DND-41 (cell line): ENCODE results near the gene HABP4.

Experiments used
- ATAC-seq: fragments of 200-7000 bp; cut with Tn5 transposase; 3 replicates; pipeline ENCODE4 v1.9.1; 2021; ENCODE audit warnings: low read depth; ENCODE audit not compliant: insufficient read depth
- DNase-seq: peaks from one replicate; pipeline ENCODE4 v3.0.0-alpha.2; 2020
- H2AFZ ChIP-seq: 2 replicates; pipeline ENCODE4 v1.6.0; 2012; ENCODE audit warnings: low read depth, low read length
- H3K27ac ChIP-seq: 2 replicates; pipeline ENCODE4 v1.5.1; 2012; ENCODE audit warnings: low read length, inconsistent platforms
- H3K27me3 ChIP-seq: fragments of 200-600 bp; sonication (generic); 2 replicates; pipeline ENCODE4 v1.6.0; 2012; ENCODE audit warnings: low read length, mild to moderate bottlenecking, inconsistent platforms; ENCODE audit not compliant: insufficient read depth, poor library complexity
- H3K36me3 ChIP-seq: 2 replicates; pipeline ENCODE4 v1.5.1; 2012; ENCODE audit warnings: low read length, inconsistent platforms; ENCODE audit not compliant: insufficient read depth
- H3K4me1 ChIP-seq: 2 replicates; pipeline ENCODE4 v1.5.1; 2012; ENCODE audit warnings: mild to moderate bottlenecking, low read length; ENCODE audit not compliant: insufficient read depth
- H3K4me2 ChIP-seq: 2 replicates; pipeline ENCODE4 v1.6.0; 2012; ENCODE audit warnings: mild to moderate bottlenecking, moderate library complexity, low read length, inconsistent platforms; ENCODE audit not compliant: insufficient read depth
- H3K4me3 ChIP-seq, 2 experiments: fragments of 200-600 bp in 1 of 2; shearing (Covaris generic) in 1 of 2; 2 replicates each; pipeline ENCODE4 v1.5.1; 2012 to 2016; ENCODE audit warnings: inconsistent platforms in 2 of 2, low read length in 2 of 2, mild to moderate bottlenecking in 2 of 2, low read depth in 1 of 2, moderate library complexity in 1 of 2
- H3K79me2 ChIP-seq: 2 replicates; pipeline ENCODE4 v1.6.0; 2012; ENCODE audit warnings: low read length, inconsistent platforms; ENCODE audit not compliant: insufficient read depth
- H3K9ac ChIP-seq: 2 replicates; pipeline ENCODE4 v1.6.0; 2012; ENCODE audit warnings: low read depth, mild to moderate bottlenecking, inconsistent platforms, low read length, moderate library complexity
- H3K9me3 ChIP-seq: 2 replicates; pipeline ENCODE4 v1.5.1; 2012; ENCODE audit warnings: low read length, moderate library complexity, mild to moderate bottlenecking, inconsistent platforms; ENCODE audit not compliant: insufficient read depth, severe bottlenecking
- H4K20me1 ChIP-seq: 2 replicates; pipeline ENCODE4 v1.6.0; 2012; ENCODE audit warnings: low read length; ENCODE audit not compliant: insufficient read depth
- EZH2 ChIP-seq: IDR thresholded peaks from 3 replicates; pipeline ENCODE4 v1.6.1; 2012; ENCODE audit warnings: borderline replicate concordance, low read depth, mild to moderate bottlenecking, moderate library complexity, low read length, inconsistent platforms; ENCODE audit not compliant: severe bottlenecking
- TF ChIP-seq, protein P1 (sequence below): IDR thresholded peaks from 2 replicates; pipeline ENCODE4 v1.5.1; 2012; ENCODE audit warnings: borderline replicate concordance, low read length, moderate library complexity, mild to moderate bottlenecking; ENCODE audit not compliant: poor library complexity, severe bottlenecking; ENCODE audit errors: extremely low read depth

HABP4 gene

DNA sequence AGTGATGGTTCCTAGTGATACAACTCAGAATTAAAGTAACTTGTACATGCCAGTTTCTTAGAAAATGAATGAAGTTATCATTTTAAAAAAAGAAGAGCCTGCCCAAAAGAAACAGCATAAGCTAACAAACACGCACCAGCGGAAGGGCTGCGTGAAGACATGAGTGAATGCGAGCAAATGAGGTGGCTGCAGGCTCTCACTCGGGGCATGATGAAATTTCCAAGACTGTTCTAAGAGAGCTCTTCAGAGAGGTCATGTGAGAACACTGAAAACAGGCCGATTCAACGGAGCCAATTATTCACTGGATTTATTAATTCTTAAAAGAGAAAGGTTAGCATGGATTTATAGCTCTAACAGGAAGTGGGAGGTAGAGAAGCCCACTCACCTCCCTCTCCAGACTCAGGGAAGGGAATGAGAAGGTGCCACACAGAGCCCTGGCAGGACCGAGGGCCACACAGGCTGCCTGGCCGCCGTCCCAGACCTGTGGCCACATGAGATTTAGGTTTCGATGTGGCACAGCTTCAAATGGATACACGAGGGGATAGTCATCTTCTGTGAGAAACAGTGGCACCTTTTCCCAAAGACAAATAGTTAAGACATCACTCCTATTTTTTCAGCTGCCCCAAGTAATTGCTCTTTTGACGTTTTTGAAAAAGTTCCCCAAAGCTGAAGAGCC, 55.5 kb downstream of the HABP4 start:
- no peak for DNase-seq
- no peak overlapping the region for H2AFZ ChIP-seq
- H3K36me3 ChIP-seq: no peaks in the 10 kb centered on the region
- no peak overlapping the region for H3K4me3 ChIP-seq
- no peaks in the 10 kb centered on the region for H3K27me3 ChIP-seq
- no peak overlapping the region for H3K4me2 ChIP-seq
- H3K27ac ChIP-seq: no peak overlapping the region
- H3K9ac ChIP-seq: no peak overlapping the region
- no peaks in the 10 kb centered on the region for H3K79me2 ChIP-seq
- no peaks in the 10 kb centered on the region for H3K4me1 ChIP-seq
- no peaks in the 10 kb centered on the region for H3K9me3 ChIP-seq
- TF ChIP-seq, protein P1, sequence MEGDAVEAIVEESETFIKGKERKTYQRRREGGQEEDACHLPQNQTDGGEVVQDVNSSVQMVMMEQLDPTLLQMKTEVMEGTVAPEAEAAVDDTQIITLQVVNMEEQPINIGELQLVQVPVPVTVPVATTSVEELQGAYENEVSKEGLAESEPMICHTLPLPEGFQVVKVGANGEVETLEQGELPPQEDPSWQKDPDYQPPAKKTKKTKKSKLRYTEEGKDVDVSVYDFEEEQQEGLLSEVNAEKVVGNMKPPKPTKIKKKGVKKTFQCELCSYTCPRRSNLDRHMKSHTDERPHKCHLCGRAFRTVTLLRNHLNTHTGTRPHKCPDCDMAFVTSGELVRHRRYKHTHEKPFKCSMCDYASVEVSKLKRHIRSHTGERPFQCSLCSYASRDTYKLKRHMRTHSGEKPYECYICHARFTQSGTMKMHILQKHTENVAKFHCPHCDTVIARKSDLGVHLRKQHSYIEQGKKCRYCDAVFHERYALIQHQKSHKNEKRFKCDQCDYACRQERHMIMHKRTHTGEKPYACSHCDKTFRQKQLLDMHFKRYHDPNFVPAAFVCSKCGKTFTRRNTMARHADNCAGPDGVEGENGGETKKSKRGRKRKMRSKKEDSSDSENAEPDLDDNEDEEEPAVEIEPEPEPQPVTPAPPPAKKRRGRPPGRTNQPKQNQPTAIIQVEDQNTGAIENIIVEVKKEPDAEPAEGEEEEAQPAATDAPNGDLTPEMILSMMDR: no peak
- no peak for TF ChIP-seq EZH2
- no peaks in the 10 kb centered on the region for H4K20me1 ChIP-seq
- no peak for ATAC-seq

DNA sequence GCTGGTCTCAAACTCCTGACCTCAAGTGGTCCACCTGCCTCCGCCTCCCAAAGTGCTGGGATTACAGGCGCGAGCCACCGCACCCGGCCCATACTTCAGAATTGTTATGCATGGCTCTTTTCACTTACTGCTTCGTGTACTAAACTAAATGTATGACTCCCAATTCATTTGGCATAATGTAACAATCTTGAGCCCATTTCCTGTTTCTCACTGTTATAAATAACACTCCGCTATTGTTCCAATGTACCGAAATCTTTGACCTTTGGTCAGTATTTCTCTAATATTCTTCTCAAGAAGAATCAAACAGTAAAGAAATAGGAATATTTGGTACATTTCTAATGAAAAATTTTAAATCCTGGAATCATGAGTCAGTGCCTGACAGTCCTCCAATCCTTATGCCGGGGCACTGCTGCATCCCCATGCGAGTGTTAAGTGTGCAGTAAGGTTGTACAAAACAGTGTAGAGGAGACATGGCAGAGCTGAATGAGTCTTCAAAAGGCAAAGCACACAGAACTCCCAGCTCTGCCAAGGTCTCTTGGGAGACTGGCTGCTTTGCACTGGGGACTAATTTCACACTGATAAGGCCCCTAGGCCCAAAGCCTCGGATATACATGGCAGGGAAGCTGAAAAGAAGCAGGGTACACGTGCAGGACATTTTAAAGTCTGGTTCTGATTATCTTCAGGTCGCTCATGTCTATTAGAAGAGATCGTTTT, 58.4 kb downstream of the HABP4 start:
- H3K36me3 ChIP-seq: no peaks in the 10 kb centered on the region
- ATAC-seq (no peak), DNase-seq (no peak)
- no peak overlapping the region for H2AFZ ChIP-seq
- no peak for TF ChIP-seq EZH2
- TF ChIP-seq, protein P1: no peak
- no peak overlapping the region for H3K27ac ChIP-seq
- H3K27me3 ChIP-seq: no peaks in the 10 kb centered on the region
- H3K4me1 ChIP-seq: no peaks in the 10 kb centered on the region
- H3K4me2 ChIP-seq: no peak overlapping the region
- no peaks in the 10 kb centered on the region for H3K79me2 ChIP-seq
- no peaks in the 10 kb centered on the region for H3K9me3 ChIP-seq
- H4K20me1 ChIP-seq: no peaks in the 10 kb centered on the region
- H3K4me3 ChIP-seq: no peak overlapping the region
- H3K9ac ChIP-seq: no peak overlapping the region

DNA sequence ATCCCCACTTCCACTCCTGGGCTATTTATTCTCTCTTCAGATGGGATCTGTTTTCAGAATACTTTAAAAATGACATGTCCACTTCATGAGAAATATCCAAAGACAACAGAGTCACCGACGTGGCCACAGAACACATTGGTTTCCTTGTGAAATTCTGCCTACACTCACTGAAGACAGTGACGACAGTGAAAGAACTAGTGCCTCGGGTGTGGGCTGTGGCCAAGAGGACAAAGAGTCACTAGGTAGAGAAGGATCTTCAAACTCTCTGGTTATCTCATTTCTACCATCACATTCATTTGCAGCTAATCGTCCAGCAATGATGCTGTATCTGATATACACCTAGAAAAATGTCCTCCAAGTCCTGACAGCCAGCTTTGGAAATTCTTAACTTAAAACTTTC, 59.1 kb downstream of the HABP4 start:
- Histone ChIP-seq H3K36me3 (no peaks in the 10 kb centered on the region), H3K9ac (no peak overlapping the region), H3K4me2 (no peak overlapping the region), H3K27me3 (no peaks in the 10 kb centered on the region), H3K79me2 (no peaks in the 10 kb centered on the region), H2AFZ (no peak overlapping the region), H3K4me1 (no peaks in the 10 kb centered on the region), H3K27ac (no peak overlapping the region), H3K9me3 (no peaks in the 10 kb centered on the region), H4K20me1 (no peaks in the 10 kb centered on the region), H3K4me3 (no peak overlapping the region)
- no peak for DNase-seq
- TF ChIP-seq EZH2: no peak
- TF ChIP-seq, protein P1: no peak
- ATAC-seq: no peak
